NCI-H526 treated with DMSO at 0.1 percent for 48 hours (cell line): Measurements from ENCODE around the gene ECEL1.

Source experiments
- DNase-seq: peaks from one replicate; lab custom pipeline; 2025; lab: John Stamatoyannopoulos, UW

The ECEL1 gene

GRCh38 chr2:232497348-232497747 lies 9.7 kb upstream of the ECEL1 start:
- no peak for DNase-seq

DNA sequence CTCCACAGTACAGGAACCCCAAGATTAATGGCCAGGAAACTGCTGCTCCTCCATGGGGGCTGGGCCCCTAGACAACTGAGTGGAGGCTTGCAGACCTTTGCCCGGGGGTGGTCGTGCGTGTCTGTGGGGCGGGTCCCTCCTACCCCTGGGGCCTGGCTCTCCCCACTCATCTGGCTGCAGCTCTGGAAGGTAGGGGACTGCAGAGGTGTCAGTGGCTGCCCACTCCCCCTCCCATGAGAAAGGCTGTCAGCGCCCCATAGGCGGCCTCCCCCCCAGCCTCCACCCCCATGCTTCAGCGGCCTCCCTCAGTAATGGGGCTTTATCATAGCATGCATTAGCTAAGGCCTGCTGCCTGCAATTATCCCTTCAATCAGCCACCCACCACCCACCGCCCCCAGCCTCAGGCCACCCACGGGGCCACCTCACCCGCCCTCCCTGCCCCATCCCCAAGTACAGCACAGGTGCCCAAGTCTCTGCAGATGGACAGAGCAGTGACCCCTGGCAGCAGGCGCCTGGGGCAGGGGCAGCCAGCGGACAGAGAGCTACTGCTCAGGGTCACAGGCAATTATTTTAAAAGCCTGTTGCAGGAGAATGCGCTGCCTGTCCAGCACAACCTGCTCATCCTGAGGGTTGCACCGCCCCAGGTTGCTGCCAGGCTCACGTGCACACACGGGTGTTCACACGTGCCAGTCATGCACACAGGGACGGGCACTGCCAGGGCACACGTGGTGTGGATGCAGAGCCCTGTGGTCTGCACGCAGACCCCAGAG lies 9.1 kb upstream of the ECEL1 start:
- DNase-seq: no peak

DNA sequence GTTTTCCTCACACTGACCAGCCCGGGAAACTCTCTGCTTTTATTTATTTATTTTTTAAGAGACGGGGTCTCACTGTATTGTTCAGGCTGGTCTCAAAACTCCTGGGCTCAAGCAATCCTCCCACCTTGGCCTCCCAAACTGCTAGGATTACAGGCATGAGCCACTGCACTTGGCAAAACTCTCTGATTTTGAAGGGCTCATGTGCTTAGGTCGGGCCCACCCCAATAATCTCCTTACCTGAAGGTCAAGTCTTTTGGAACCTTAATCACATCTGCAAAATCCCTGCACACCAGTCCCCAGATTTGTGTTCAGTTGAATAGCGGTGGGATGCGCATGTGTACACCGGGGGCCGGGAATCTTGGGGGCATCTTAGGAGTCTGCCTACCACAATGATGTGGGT lies 7.7 kb upstream of the ECEL1 start:
- DNase-seq: no peak

- no peak for DNase-seq
Observed at GRCh38 chr2:232494542-232494941, 6.9 kb upstream of the ECEL1 start.

GRCh38 chr2:232493701-232494474 lies 6.3 kb upstream of the ECEL1 start:
- no peak for DNase-seq

DNA sequence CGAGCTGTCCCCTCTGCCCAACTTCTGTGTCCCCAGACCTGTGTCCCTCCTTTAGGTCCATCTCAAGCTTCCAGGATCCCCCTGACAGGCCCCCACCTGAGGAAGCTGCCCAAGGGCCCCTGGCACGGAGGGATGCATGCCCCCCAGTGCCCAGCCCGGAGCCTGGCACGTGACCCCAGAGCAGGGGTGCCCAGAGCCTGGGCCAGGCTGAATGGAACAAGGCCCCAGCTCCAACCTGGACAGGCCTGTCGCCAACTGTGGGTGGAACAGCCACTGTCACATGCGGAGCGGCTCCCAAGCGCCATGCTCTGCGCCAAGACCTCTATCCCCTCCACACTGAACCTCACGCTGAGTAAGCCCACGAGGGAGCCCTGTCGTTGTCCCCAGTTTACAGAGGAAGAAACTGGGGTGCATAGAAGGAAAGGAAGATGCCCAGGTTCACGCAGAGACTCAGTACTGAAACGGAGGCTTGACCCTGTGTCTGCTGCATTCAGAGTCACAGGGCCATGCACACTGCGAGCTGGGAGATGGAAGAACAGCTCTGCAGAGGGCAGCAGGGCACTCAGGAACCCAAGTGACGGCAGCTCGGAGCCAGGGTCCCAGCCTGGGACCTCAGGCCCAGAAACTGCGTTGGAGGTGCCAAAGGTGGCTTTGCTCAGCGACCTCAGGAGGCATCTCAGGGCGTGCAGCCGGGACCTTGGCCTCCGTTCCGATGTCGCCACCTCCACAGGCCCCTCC lies 5.5 kb upstream of the ECEL1 start:
- no peak for DNase-seq

DNA sequence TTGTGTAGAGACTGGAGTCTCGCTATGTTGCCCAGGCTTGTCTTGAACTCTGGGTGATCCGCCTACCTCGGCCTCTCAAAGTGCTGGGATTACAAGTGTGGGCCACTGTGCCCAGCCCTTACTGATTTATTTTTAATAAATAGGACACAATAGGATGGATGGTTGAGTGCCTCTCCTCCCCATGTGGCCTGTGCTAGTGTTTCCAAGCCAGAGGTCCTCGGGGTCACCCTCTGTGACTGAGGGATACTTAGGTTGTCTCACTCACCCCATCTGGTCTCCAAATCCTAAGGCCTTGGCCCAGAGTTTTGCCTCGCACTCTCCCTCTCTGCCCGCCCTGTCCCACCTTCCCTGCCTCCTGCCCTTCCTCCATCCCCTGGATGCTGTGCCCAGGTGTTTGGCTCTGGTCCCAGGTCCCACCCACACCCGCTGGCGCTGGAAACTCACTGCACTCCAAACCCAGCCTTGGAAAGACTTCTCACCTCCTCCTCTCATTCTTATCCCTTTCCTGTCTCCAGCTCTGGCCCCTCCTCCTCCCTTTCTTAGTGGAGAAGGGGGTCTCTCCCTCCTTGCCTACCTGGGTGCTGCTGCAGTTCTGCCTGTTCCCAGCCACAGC lies 4.7 kb upstream of the ECEL1 start:
- DNase-seq: no peak

DNA sequence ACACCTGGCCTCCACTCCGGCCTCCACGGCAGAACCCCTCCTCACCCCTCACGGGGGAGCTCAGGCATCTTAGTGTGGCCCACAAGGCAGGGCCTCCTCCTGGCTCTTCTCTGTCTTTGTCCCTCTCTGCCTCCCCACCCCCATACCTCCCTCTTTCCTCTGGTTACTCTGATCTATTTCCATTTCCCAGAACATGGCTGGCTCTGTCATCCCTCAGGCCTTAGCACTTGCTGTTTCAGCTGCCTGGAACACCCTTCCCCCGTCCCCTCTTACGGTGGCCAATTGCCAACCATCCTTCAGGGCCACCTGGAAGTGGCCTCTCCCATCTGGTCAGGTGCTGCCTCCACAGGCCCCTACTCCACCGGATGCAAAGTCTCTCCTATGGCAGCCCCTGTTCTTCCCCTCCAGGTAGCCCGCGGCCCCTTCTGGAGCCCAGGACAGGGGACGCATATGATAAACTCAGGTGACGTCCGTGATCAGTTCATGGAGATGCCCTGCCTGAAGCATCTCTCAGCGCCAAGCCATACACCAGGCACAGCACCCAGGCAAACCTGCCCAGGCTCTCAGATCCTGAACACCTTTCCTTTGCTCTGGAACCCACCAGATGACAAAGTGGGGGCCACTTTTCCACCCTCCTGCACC lies 3.6 kb upstream of the ECEL1 start:
- no peak for DNase-seq

DNA sequence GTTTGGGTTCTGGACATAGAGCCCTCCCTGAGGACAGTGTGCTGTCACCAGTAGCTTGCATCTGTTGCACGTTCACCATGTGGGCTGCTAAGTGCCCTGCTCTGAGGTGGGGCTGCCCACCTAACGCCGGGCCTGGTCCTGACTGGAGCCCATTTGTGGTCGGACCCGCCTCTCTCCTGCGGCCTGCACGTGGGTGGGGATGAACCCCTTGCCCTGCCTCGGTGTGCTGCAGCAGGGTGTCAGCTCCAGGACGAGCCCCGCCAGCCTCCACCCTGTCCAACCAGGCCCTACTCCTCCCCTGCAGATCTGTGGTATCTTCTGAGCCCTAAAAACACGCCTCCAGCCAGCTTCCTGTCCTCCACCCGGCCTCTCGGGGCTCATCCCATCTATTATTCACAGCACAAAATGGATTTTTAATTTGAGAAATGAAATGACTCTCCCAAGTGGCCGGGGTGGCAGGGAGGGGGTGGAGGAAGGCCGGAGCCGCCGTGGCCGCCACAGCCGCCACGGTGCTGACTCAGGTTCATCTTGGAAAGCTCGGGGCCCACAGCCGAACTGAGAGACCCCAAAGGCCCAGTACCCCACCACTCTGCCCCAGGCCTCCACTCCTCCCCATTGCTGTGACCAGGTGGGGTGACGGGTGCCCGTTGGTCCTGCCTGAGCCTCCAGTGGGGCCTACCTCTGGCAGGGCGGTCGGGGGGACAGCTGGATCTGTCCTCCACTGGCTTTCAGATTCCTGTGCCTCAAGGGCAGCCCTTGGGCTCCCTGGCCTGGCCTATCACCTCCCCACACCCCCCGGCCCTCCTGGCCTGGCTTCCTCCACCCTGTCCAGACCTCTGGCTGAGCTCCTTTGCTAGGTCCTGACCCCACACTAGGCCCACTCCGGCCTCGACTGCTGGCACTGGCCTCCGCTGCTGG lies 2.8 kb upstream of the ECEL1 start:
- DNase-seq: no peak

- no peak for DNase-seq
Observed at GRCh38 chr2:232489516-232490220, 2.0 kb upstream of the ECEL1 start.

DNA sequence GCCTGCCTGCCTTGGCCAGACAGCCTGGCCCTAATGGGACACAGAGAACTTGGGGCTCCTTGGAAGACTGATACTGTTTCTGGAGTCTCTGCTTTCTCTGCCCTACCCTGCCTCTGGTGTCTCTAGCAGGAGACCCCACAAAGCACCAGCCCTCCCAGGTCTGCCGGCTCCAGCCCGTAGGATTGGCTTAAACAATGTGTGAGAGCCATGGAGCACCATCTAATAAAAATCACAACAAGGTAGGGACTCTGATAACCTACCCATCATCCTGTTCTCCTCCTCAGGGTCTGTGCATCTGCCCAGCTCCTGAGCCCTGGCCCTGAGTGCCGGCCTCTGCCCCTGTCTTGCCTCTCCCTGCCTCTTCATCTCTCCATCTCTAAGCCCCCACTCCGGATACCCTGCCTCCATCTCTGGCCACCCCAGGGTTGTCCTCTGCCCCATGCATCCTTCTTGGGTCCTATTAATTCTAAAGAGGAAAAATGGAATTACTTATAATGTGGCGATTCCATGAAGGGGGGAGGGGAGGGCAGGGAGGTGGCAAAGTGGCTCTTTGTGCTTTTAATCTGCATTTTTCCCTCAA lies 1.2 kb upstream of the ECEL1 start:
- no peak for DNase-seq

DNA sequence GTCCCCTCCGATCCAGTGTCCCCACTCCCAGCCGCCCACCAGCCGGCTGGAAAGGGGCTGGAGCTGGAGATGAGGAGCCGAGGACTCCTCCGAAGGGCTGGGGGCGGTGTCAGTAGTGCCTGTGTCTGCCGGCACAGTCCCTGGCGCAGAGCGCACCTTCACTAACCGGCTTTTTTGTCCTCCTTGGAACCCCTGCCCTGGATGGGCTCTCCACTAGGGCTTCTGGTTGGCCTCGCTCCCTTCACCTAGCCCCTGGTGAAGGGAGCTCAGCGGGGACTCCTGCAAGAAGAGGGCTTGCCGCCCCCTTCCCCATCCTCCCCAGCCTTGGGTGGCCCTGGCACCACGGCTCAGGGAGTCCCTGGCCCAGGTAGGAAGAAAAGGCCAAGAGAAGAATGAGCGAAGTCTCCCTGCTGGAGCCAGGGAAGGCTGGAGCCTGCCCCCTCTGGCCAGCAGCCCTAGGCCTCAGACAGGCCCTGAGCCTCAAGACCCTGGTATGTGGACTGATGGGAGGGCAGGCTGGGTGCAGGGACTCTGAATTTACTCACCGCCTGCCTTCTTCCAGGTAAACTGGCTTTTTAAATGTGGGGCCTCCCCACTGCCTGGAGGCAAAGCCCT lies 570 bp upstream of the ECEL1 start:
- DNase-seq: no peak

GRCh38 chr2:232486558-232487384 lies 863 bp downstream of the ECEL1 start:
- no peak for DNase-seq

GRCh38 chr2:232485757-232486557 lies 1.7 kb downstream of the ECEL1 start:
- no peak for DNase-seq

DNA sequence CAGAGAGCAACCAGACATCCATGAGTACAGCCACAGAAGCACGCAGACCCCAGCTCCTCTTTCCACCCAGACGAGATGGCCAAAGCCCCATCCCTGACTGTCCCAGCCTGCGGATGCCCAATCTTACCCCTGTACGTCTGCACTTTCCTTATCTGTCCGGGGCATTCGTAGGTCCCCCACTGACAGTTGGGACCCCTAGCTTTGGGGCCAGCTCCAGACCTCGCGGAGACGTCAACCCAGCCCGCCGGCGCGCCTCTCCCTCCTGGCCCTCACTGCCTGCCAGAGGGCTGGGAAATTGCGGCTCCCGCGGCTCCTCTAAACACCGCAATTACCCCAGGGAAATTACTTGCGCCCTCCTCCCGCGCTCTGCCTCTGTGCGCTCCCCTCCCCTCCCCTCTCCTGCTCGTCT lies 2.3 kb downstream of the ECEL1 start:
- no peak for DNase-seq

GRCh38 chr2:232484628-232485347 lies 2.8 kb downstream of the ECEL1 start:
- DNase-seq: no peak
